ENCODE measurements around the gene GCNT1.
"Not testable (repeated sequence)": the region's sequence is repeated elsewhere in the genome, so short reads cannot be mapped to it uniquely, and the experiment has no call there.

GCNT1 gene

GRCh38 chr9:76444322-76444929 lies 14.6 kb upstream of the GCNT1 start:
- FAIRE-seq: no peak

- FAIRE-seq: no peak
Observed at GRCh38 chr9:76445976-76446375, 13.0 kb upstream of the GCNT1 start.

- FAIRE-seq: no peak
Observed at GRCh38 chr9:76448501-76448900, 10.5 kb upstream of the GCNT1 start.

- no peak for FAIRE-seq
Observed at GRCh38 chr9:76451234-76451633, 7.7 kb upstream of the GCNT1 start.

GRCh38 chr9:76452839-76453238 lies 6.1 kb upstream of the GCNT1 start:
- FAIRE-seq: no peak

GRCh38 chr9:76453785-76454184 lies 5.2 kb upstream of the GCNT1 start:
- no peak for FAIRE-seq

- FAIRE-seq: no peak
Observed at GRCh38 chr9:76454311-76454710, 4.7 kb upstream of the GCNT1 start.

GRCh38 chr9:76456202-76456926 lies 2.6 kb upstream of the GCNT1 start:
- no peak for FAIRE-seq

GRCh38 chr9:76459694-76460635 lies 983 bp downstream of the GCNT1 start:
- no peak for FAIRE-seq

GRCh38 chr9:76462126-76462525 lies 3.1 kb downstream of the GCNT1 start:
- no peak for FAIRE-seq

GRCh38 chr9:76463211-76463610 lies 4.2 kb downstream of the GCNT1 start:
- no peak for FAIRE-seq

GRCh38 chr9:76464706-76465105 lies 5.7 kb downstream of the GCNT1 start:
- no peak for FAIRE-seq

- no peak for FAIRE-seq
Observed at GRCh38 chr9:76465442-76466298, 6.7 kb downstream of the GCNT1 start.

GRCh38 chr9:76466299-76466605 lies 7.3 kb downstream of the GCNT1 start:
- no peak for FAIRE-seq

GRCh38 chr9:76474419-76474818 lies 15.4 kb downstream of the GCNT1 start:
- no peak for FAIRE-seq

GRCh38 chr9:76475686-76476085 lies 16.7 kb downstream of the GCNT1 start:
- FAIRE-seq: no peak

- FAIRE-seq: not testable (repeated sequence)
Observed at GRCh38 chr9:76477818-76478217, 18.8 kb downstream of the GCNT1 start.

- no peak for FAIRE-seq
Observed at GRCh38 chr9:76478226-76478625, 19.2 kb downstream of the GCNT1 start.

GRCh38 chr9:76479337-76479736 lies 20.4 kb downstream of the GCNT1 start:
- FAIRE-seq: not testable (repeated sequence)

GRCh38 chr9:76486151-76486550 lies 27.2 kb downstream of the GCNT1 start:
- FAIRE-seq: no peak

GRCh38 chr9:76490249-76490990 lies 31.4 kb downstream of the GCNT1 start:
- no peak for FAIRE-seq

GRCh38 chr9:76491056-76491455 lies 32.1 kb downstream of the GCNT1 start:
- not testable (repeated sequence) for FAIRE-seq

All from TTC549 (cell line).